DND-41 (cell line): ENCODE data around the gene TFB1M.

Source experiments
- ATAC-seq: fragments of 200-7000 bp; cut with Tn5 transposase; 3 replicates; pipeline ENCODE4 v1.9.1; 2021; ENCODE audit warnings: low read depth; ENCODE audit not compliant: insufficient read depth
- DNase-seq: peaks from one replicate; pipeline ENCODE4 v3.0.0-alpha.2; 2020
- H2AFZ ChIP-seq: 2 replicates; pipeline ENCODE4 v1.6.0; 2012; ENCODE audit warnings: low read depth, low read length
- H3K27ac ChIP-seq: 2 replicates; pipeline ENCODE4 v1.5.1; 2012; ENCODE audit warnings: low read length, inconsistent platforms
- H3K27me3 ChIP-seq: fragments of 200-600 bp; sonication (generic); 2 replicates; pipeline ENCODE4 v1.6.0; 2012; ENCODE audit warnings: low read length, mild to moderate bottlenecking, inconsistent platforms; ENCODE audit not compliant: insufficient read depth, poor library complexity
- H3K36me3 ChIP-seq: 2 replicates; pipeline ENCODE4 v1.5.1; 2012; ENCODE audit warnings: low read length, inconsistent platforms; ENCODE audit not compliant: insufficient read depth
- H3K4me1 ChIP-seq: 2 replicates; pipeline ENCODE4 v1.5.1; 2012; ENCODE audit warnings: mild to moderate bottlenecking, low read length; ENCODE audit not compliant: insufficient read depth
- H3K4me2 ChIP-seq: 2 replicates; pipeline ENCODE4 v1.6.0; 2012; ENCODE audit warnings: mild to moderate bottlenecking, moderate library complexity, low read length, inconsistent platforms; ENCODE audit not compliant: insufficient read depth
- H3K4me3 ChIP-seq, 2 experiments: fragments of 200-600 bp in 1 of 2; shearing (Covaris generic) in 1 of 2; 2 replicates each; pipeline ENCODE4 v1.5.1; 2012 to 2016; ENCODE audit warnings: inconsistent platforms in 2 of 2, low read length in 2 of 2, mild to moderate bottlenecking in 2 of 2, low read depth in 1 of 2, moderate library complexity in 1 of 2
- H3K79me2 ChIP-seq: 2 replicates; pipeline ENCODE4 v1.6.0; 2012; ENCODE audit warnings: low read length, inconsistent platforms; ENCODE audit not compliant: insufficient read depth
- H3K9ac ChIP-seq: 2 replicates; pipeline ENCODE4 v1.6.0; 2012; ENCODE audit warnings: low read depth, mild to moderate bottlenecking, inconsistent platforms, low read length, moderate library complexity
- H3K9me3 ChIP-seq: 2 replicates; pipeline ENCODE4 v1.5.1; 2012; ENCODE audit warnings: low read length, moderate library complexity, mild to moderate bottlenecking, inconsistent platforms; ENCODE audit not compliant: insufficient read depth, severe bottlenecking
- H4K20me1 ChIP-seq: 2 replicates; pipeline ENCODE4 v1.6.0; 2012; ENCODE audit warnings: low read length; ENCODE audit not compliant: insufficient read depth
- CTCF ChIP-seq: IDR thresholded peaks from 2 replicates; pipeline ENCODE4 v1.5.1; 2012; ENCODE audit warnings: borderline replicate concordance, low read length, moderate library complexity, mild to moderate bottlenecking; ENCODE audit not compliant: poor library complexity, severe bottlenecking; ENCODE audit errors: extremely low read depth
- EZH2 ChIP-seq: IDR thresholded peaks from 3 replicates; pipeline ENCODE4 v1.6.1; 2012; ENCODE audit warnings: borderline replicate concordance, low read depth, mild to moderate bottlenecking, moderate library complexity, low read length, inconsistent platforms; ENCODE audit not compliant: severe bottlenecking

The TFB1M gene

GRCh38 chr6:155276638-155277037, 37.6 kb downstream of the TFB1M start:
- H3K4me1 ChIP-seq: no peaks in the 10 kb centered on the region
- no peak overlapping the region for H3K27ac ChIP-seq
- H2AFZ ChIP-seq: no peak overlapping the region
- no peak for DNase-seq
- no peak for ATAC-seq
- no peaks in the 10 kb centered on the region for H3K9me3 ChIP-seq
- no peak overlapping the region for H3K4me3 ChIP-seq
- no peak overlapping the region for H3K9ac ChIP-seq
- H3K4me2 ChIP-seq: no peak overlapping the region
- H3K36me3 ChIP-seq: peaks cover 70% of the 10 kb centered on the region
- H3K27me3 ChIP-seq: no peaks in the 10 kb centered on the region
- TF ChIP-seq EZH2 (no peak), CTCF (no peak)
- no peaks in the 10 kb centered on the region for H3K79me2 ChIP-seq
- H4K20me1 ChIP-seq: peaks cover 8% of the 10 kb centered on the region; the same call in 1 of the 2 replicates

GRCh38 chr6:155275808-155276480, 38.3 kb downstream of the TFB1M start:
- no peak overlapping the region for H3K9ac ChIP-seq
- H2AFZ ChIP-seq: no peak overlapping the region
- no peak overlapping the region for H3K4me2 ChIP-seq
- ATAC-seq (no peak), DNase-seq (no peak)
- TF ChIP-seq CTCF (no peak), EZH2 (no peak)
- no peaks in the 10 kb centered on the region for H3K4me1 ChIP-seq
- no peaks in the 10 kb centered on the region for H3K79me2 ChIP-seq
- no peak overlapping the region for H3K4me3 ChIP-seq
- H3K27ac ChIP-seq: no peak overlapping the region
- peaks cover 8% of the 10 kb centered on the region; the same call in 1 of the 2 replicates for H4K20me1 ChIP-seq
- H3K9me3 ChIP-seq: no peaks in the 10 kb centered on the region
- H3K36me3 ChIP-seq: peaks cover 67% of the 10 kb centered on the region
- H3K27me3 ChIP-seq: no peaks in the 10 kb centered on the region

GRCh38 chr6:155274533-155274932, 39.8 kb downstream of the TFB1M start:
- Histone ChIP-seq H3K36me3 (peaks cover 64% of the 10 kb centered on the region), H2AFZ (no peak overlapping the region), H3K4me3 (no peak overlapping the region), H3K9ac (no peak overlapping the region), H3K4me1 (no peaks in the 10 kb centered on the region), H3K9me3 (no peaks in the 10 kb centered on the region), H3K27me3 (no peaks in the 10 kb centered on the region), H3K4me2 (no peak overlapping the region), H3K79me2 (0 out of 2 replicates have a peak, but pooled peaks cover 2% of the 10 kb centered on the region), H4K20me1 (peaks cover 8% of the 10 kb centered on the region; the same call in 1 of the 2 replicates), H3K27ac (no peak overlapping the region)
- DNase-seq (no peak), ATAC-seq (no peak)
- TF ChIP-seq EZH2: no peak
- TF ChIP-seq CTCF: no peak

- Histone ChIP-seq H3K9me3 (no peaks in the 10 kb centered on the region), H4K20me1 (peaks cover 5% of the 10 kb centered on the region; the same call in 1 of the 2 replicates), H3K9ac (no peak overlapping the region), H3K4me2 (no peak overlapping the region), H3K27ac (no peak overlapping the region), H3K4me1 (no peaks in the 10 kb centered on the region), H3K4me3 (no peak overlapping the region), H2AFZ (no peak overlapping the region), H3K27me3 (no peaks in the 10 kb centered on the region), H3K36me3 (peaks cover 60% of the 10 kb centered on the region), H3K79me2 (0 out of 2 replicates have a peak, but pooled peaks cover 2% of the 10 kb centered on the region)
- DNase-seq (no peak), ATAC-seq (no peak)
- TF ChIP-seq CTCF: no peak
- no peak for TF ChIP-seq EZH2
Measured at GRCh38 chr6:155274106-155274505, 40.2 kb downstream of the TFB1M start.
